Fibroblast of skin of left biceps (primary cell): ENCODE measurements around the gene SUMO3.
"Not testable (repeated sequence)": the region's sequence is repeated elsewhere in the genome, so short reads cannot be mapped to it uniquely, and the experiment has no call there.

Experiments
- DNase-seq, 2 experiments: peaks; one replicate each; pipeline ENCODE4 v3.0.0-alpha.2; 2013; ENCODE audit warnings: low read depth in 2 of 2

The SUMO3 gene

DNA sequence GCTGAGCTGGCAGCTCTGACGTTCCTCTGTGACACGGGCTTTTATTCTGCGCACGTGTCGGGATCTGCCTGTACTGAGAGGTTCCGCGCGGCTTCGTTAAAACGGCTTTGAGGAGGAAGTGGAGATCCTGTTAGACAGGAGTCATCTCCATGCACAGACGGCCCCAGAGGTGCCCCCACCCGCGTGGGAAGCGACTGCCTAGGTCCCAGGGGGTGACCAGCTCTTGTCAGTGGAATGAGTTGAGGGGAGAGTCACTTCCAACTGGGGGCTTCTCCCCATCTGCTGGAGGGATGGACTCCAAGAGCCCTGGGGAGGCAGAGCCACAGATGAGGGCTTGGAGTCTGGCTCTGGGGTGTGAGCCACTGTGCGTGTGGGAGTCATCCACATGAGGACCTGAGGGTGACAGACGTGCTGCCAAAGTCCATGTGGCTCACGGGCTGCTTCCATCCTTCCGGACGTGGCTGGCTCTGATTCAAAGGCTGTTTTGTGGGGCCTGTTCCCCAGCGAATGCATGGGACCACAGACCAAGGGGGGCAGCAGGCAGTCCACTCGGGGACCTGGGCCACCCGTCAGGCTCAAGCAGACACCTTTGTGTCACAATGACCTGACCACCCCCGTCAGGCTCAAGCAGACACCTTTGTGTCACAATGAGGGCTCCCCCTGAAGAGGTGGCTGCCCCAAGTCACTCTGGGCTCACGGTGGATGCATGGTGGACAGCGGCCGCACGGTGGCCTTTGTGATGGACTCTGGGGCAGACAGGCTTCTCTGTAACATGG, 28.8 kb upstream of the SUMO3 start:
- no peak for DNase-seq

- DNase-seq: no peak
Measured at GRCh38 chr21:44846224-44846484, 28.3 kb upstream of the SUMO3 start.

GRCh38 chr21:44845418-44846223, 27.8 kb upstream of the SUMO3 start:
- no peak for DNase-seq

DNA sequence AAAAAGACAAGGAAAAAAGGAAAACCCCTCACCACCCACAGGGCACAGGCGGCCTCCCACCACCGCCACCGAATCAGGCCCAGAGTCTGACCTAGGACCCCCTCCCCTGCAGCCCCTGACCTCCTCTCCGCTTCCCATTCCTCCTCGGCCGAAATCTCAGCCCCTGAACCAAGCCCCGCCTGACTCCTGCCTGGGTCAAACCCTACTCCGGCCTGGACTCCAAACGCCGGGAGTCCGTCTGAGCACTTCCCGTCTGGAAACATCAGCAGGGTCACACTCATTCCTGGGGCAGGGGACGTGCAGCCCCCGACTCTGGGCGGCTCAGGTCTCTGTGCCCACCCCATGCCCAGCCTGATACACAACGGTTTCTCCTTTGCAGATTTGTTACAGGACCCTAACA, 26.4 kb upstream of the SUMO3 start:
- DNase-seq: no peak

DNA sequence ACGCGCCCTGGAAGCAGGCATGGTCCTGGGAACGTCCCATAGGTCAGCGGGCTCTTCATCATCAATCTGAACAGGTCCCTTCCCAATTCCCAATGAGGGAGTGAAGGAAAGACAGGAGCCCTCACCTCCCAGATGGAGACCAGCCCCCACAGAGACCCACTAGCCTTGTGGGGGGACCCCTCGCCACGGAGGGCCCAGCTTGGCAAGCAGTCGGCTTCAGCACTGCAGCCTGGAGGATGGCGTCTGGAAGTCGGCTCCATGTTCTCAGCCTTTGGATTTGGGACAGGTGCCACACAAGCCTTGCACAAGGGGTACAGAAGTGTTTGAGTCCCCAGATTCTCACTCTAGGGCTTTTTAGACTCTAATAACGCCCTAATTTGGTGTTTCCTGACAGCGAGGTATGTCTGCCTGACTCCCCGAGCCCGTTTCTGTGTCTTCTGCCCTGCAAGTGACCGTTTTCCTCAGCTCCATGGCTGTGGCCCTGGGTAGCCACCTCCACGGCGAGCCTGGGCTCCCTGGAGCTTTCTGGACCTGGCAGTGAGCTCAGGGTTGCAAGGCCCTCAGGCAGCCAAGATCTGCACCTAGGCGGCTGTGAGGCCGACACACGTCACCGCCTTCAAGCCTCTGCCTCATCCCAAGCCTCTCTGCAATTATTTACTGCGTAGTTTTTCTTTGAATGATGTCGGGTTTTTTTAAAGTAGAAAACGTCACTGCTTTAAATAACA, 25.0 kb upstream of the SUMO3 start:
- no peak for DNase-seq

DNA sequence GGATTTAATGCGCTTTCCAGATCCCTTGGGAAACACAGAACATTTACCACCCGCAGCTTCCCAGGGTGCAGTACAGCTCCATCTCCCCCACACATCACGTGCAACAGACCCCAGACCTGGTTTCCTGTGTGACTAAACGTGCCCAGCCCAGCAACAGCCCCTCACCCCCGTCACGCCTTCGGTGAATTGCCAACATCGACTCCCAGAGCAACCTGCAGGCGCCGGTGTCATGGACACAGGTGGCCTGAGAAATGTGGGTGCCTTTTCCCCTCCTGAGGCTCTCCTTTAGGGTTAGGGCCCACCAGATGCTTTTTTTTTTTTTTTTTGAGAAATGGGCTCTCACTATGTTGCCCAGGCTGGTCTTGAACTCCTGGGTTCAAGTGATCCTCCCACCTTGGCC, 24.2 kb upstream of the SUMO3 start:
- DNase-seq: no peak

DNA sequence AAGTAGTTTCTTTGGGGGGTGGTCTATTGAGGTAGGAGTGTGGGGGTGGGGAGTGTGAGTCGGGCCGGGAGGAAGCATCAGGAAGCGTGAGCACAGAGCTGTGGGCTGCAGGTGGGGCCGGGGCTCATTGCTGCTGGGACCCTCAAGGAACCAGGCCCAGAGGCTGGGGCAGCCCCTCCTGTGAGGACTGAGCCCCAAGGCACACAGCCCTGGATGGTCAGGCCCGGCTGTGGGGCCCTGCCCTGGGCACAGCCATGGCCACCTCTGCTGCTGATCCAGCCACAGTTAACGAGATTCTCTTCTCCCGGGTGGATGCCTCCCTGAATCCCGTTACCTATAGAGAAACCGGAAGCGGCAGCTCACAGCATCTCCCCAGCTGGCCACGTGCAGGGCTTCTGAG, 22.9 kb upstream of the SUMO3 start:
- DNase-seq: no peak

GRCh38 chr21:44838951-44839350, 21.1 kb upstream of the SUMO3 start:
- no peak for DNase-seq

GRCh38 chr21:44838039-44838895, 20.4 kb upstream of the SUMO3 start:
- no peak for DNase-seq

DNA sequence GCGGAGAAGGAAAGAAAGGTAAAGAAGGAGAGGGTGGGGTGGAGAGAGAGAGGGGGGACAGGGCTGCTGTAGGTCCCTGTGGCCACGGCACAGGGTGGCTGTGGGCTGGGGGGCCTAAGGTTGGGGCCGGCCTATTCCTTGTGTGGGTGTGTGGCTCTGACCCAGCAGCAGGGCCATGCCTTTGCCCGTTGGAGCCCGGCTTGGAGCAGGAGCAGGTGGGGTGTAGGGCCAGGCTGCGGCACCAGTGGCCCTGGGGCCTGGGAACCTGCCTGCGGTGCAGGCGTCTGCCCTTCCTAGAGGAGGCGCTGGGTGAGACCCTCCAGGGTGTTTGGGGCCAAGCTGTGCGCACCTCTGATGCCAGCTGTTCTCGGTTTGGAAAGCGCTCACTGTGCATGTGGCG, 19.7 kb upstream of the SUMO3 start:
- DNase-seq: no peak

DNA sequence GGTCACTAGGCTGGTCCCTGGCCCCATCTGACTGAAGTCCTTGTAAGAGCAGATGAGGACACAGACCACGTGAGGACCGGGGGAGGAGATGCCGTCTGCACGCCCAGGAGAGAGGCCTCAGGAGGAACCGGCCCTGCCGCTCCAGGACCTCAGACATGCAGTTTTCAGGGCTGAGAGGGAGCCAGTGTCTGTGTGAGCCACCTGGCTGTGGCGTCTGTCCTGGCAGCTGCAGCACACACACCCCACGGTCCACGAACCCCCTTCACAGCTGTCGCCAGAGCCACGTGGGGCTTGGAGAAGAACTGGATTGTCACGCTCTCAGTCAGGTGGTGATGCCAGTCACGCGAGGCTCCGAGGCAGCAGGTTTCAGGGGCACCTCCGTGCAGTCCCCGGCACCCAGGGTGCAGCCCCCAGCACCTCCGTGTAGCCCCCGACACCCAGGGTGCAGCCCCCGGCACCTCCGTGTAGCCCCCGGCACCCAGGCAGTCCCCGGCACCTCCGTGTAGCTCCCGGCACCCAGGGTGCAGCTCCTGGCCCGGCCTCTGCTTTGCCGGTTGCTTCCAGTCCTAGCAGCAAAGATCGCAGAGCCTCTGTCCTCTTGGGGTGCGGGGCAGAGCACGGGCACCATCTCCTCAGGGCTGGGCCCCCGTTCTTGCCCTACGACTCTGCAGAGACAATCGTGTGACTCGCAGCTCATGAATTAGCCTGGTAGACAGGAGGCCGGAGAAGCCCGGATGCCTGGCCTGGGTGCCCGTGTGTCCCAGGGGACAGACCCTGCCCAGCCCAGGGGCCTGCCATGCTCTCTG, 19.0 kb upstream of the SUMO3 start:
- DNase-seq: no peak

GRCh38 chr21:44836349-44836665, 18.4 kb upstream of the SUMO3 start:
- DNase-seq: no peak

- DNase-seq: no peak
Measured at GRCh38 chr21:44835647-44835973, 17.7 kb upstream of the SUMO3 start.

GRCh38 chr21:44834951-44835646, 17.2 kb upstream of the SUMO3 start:
- DNase-seq: no peak

GRCh38 chr21:44834231-44834950, 16.5 kb upstream of the SUMO3 start:
- no peak for DNase-seq

DNA sequence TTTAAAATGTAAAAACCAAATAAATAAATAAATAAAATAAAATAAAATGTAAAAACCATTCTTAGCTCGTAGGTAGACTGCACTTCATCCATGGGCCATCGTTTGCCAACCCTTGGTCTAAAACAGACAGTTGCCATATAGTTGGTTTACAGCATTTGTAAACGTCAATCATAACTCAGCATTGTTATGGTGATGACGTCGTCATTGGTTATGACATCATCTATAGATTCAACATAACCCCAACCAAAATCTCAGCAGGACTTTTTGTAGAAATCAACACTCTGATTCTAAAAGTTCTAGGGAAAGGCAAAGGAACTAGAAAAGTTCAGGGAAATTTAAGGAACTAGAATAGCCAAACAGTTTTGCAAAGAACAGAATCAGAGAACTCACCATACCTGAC, 15.8 kb upstream of the SUMO3 start:
- no peak for DNase-seq

- DNase-seq: not testable (repeated sequence)
Measured at GRCh38 chr21:44832516-44833255, 14.8 kb upstream of the SUMO3 start.

- DNase-seq: no peak
Measured at GRCh38 chr21:44831227-44831860, 13.5 kb upstream of the SUMO3 start.
